GM20431 (cell line): ENCODE data around the gene MDK.
"Not testable (repeated sequence)": the region's sequence is repeated elsewhere in the genome, so short reads cannot be mapped to it uniquely, and the experiment has no call there.

ENCODE experiments used
- in situ Hi-C: fragments of 300-500 bp; cut with MseI, MboI; formaldehyde crosslinking; loops from one replicate; pipeline ENCODE4 v1.15.0; 2020; ENCODE audit warnings: low sequenced_read_pairs; ENCODE audit not compliant: unreplicated experiment

Gene MDK

GRCh38 chr11:46364791-46365190 is 16.7 kb upstream of the MDK start:
- in situ Hi-C loops, result no loop called here

- in situ Hi-C loops, result no loop called here
Measured at GRCh38 chr11:46366260-46366659, 15.2 kb upstream of the MDK start.

GRCh38 chr11:46366661-46367161 is 14.8 kb upstream of the MDK start:
- in situ Hi-C loops, result no loop called here

GRCh38 chr11:46367244-46367915 is 14.1 kb upstream of the MDK start:
- in situ Hi-C loops, result no loop called here

GRCh38 chr11:46367916-46368267 is 13.6 kb upstream of the MDK start:
- in situ Hi-C loops, result no loop called here

GRCh38 chr11:46369458-46370152 is 11.9 kb upstream of the MDK start:
- in situ Hi-C loops, result no loop called here

GRCh38 chr11:46370253-46370652 is 11.2 kb upstream of the MDK start:
- in situ Hi-C loops, result no loop called here

GRCh38 chr11:46371262-46371661 is 10.2 kb upstream of the MDK start:
- in situ Hi-C loops, result not testable (repeated sequence)

- in situ Hi-C loops, result no loop called here
Measured at GRCh38 chr11:46372086-46372485, 9.4 kb upstream of the MDK start.

- in situ Hi-C loops, result not testable (repeated sequence)
Measured at GRCh38 chr11:46372501-46372900, 9.0 kb upstream of the MDK start.

- in situ Hi-C loops, result no loop called here
Measured at GRCh38 chr11:46373787-46374740, 7.4 kb upstream of the MDK start.

- in situ Hi-C loops, result loop anchor here (25.0 kb wide), 1 partner anchor 162 kb away; no protein-coding TSS in a partner anchor
Measured at GRCh38 chr11:46374815-46375214, 6.7 kb upstream of the MDK start.

GRCh38 chr11:46375392-46376101 is 5.9 kb upstream of the MDK start:
- in situ Hi-C loops, result loop anchor here (25.0 kb wide), 1 partner anchor 162 kb away; no protein-coding TSS in a partner anchor

GRCh38 chr11:46376258-46377050 is 5.0 kb upstream of the MDK start:
- in situ Hi-C loops, result loop anchor here (25.0 kb wide), 1 partner anchor 161 kb away; no protein-coding TSS in a partner anchor

- in situ Hi-C loops, result loop anchor here (25.0 kb wide), 1 partner anchor 160 kb away; no protein-coding TSS in a partner anchor
Measured at GRCh38 chr11:46377290-46377689, 4.2 kb upstream of the MDK start.

GRCh38 chr11:46377831-46378230 is 3.6 kb upstream of the MDK start:
- in situ Hi-C loops, result loop anchor here (25.0 kb wide), 1 partner anchor 159 kb away; no protein-coding TSS in a partner anchor

- in situ Hi-C loops, result loop anchor here (25.0 kb wide), 1 partner anchor 159 kb away; no protein-coding TSS in a partner anchor
Measured at GRCh38 chr11:46378296-46378695, 3.2 kb upstream of the MDK start.

GRCh38 chr11:46378811-46379481 is 2.5 kb upstream of the MDK start:
- in situ Hi-C loops, result loop anchor here (25.0 kb wide), 1 partner anchor 158 kb away; no protein-coding TSS in a partner anchor
